HG03442 (cell line): Measurements from ENCODE around the gene KNDC1.

ENCODE experiments used
- ATAC-seq: cut with Tn5 transposase; IDR thresholded peaks from one replicate; pipeline ENCODE4 v1.9.1; 2021; ENCODE audit warnings: mild to moderate bottlenecking, moderate library complexity; ENCODE audit not compliant: unreplicated experiment

KNDC1 gene

GRCh38 chr10:133203652-133204195 is 43.7 kb downstream of the KNDC1 start:
- ATAC-seq = no peak

GRCh38 chr10:133204226-133205015 is 44.4 kb downstream of the KNDC1 start:
- ATAC-seq = no peak

GRCh38 chr10:133205146-133205545 is 45.1 kb downstream of the KNDC1 start:
- no peak for ATAC-seq

GRCh38 chr10:133206356-133207040 is 46.5 kb downstream of the KNDC1 start:
- no peak for ATAC-seq

- no peak for ATAC-seq
These were observed 47.1 kb downstream of the KNDC1 start for GRCh38 chr10:133207041-133207600.

GRCh38 chr10:133207627-133208026 is 47.6 kb downstream of the KNDC1 start:
- ATAC-seq = no peak

- no peak for ATAC-seq
These were observed 48.4 kb downstream of the KNDC1 start for GRCh38 chr10:133208466-133208865.

GRCh38 chr10:133209117-133209516 is 49.1 kb downstream of the KNDC1 start:
- no peak for ATAC-seq

GRCh38 chr10:133209641-133210040 is 49.6 kb downstream of the KNDC1 start:
- no peak for ATAC-seq

- no peak for ATAC-seq
These were observed 50.5 kb downstream of the KNDC1 start for GRCh38 chr10:133210398-133211140.

- no peak for ATAC-seq
These were observed 51.3 kb downstream of the KNDC1 start for GRCh38 chr10:133211141-133211830.

GRCh38 chr10:133211959-133212852 is 52.2 kb downstream of the KNDC1 start:
- ATAC-seq = no peak

- no peak for ATAC-seq
These were observed 53.0 kb downstream of the KNDC1 start for GRCh38 chr10:133212853-133213494.

- ATAC-seq = no peak
These were observed 53.8 kb downstream of the KNDC1 start for GRCh38 chr10:133213641-133214467.

- ATAC-seq = no peak
These were observed 54.7 kb downstream of the KNDC1 start for GRCh38 chr10:133214468-133215410.

GRCh38 chr10:133215586-133215985 is 55.6 kb downstream of the KNDC1 start:
- ATAC-seq = no peak

GRCh38 chr10:133216776-133217175 is 56.8 kb downstream of the KNDC1 start:
- ATAC-seq = no peak
